Trophoblast cell (in vitro differentiated cells and primary cell): Measurements from ENCODE around the gene QPRT.
"Not testable (repeated sequence)": the region's sequence is repeated elsewhere in the genome, so short reads cannot be mapped to it uniquely, and the experiment has no call there.

Experiments
- DNase-seq, 2 donors: peaks; one replicate each; pipeline ENCODE4 v3.0.0-alpha.2; 2016
- H2AFZ ChIP-seq: 2 replicates; pipeline ENCODE4 v1.6.1; 2013; ENCODE audit warnings: low read length, moderate library complexity, mild to moderate bottlenecking; ENCODE audit not compliant: insufficient read depth, poor library complexity
- H2AK5ac ChIP-seq: 2 replicates; pipeline ENCODE4 v1.6.1; 2013; ENCODE audit warnings: mild to moderate bottlenecking, low read length
- H2BK120ac ChIP-seq: 2 replicates; pipeline ENCODE4 v1.6.1; 2013; ENCODE audit warnings: low read length, mild to moderate bottlenecking, moderate library complexity; ENCODE audit not compliant: insufficient read depth, poor library complexity
- H2BK12ac ChIP-seq: 2 replicates; pipeline ENCODE4 v1.6.1; 2013; ENCODE audit warnings: mild to moderate bottlenecking, low read length, moderate library complexity
- H2BK5ac ChIP-seq: 2 replicates; pipeline ENCODE4 v1.6.1; 2013; ENCODE audit warnings: low read length, low read depth, moderate library complexity, mild to moderate bottlenecking; ENCODE audit not compliant: poor library complexity
- H3K14ac ChIP-seq: 2 replicates; pipeline ENCODE4 v1.6.1; 2013; ENCODE audit warnings: mild to moderate bottlenecking, low read length
- H3K18ac ChIP-seq: 2 replicates; pipeline ENCODE4 v1.6.1; 2013; ENCODE audit warnings: mild to moderate bottlenecking, low read length
- H3K23ac ChIP-seq: 2 replicates; pipeline ENCODE4 v1.6.1; 2013; ENCODE audit warnings: low read length
- H3K27ac ChIP-seq: 2 replicates; pipeline ENCODE4 v1.5.1; 2013; ENCODE audit warnings: low read depth, mild to moderate bottlenecking, inconsistent platforms, low read length, moderate library complexity
- H3K27me3 ChIP-seq: 2 replicates; pipeline ENCODE4 v1.6.1; 2013; ENCODE audit warnings: inconsistent platforms, mild to moderate bottlenecking, low read length, moderate library complexity; ENCODE audit not compliant: insufficient read depth
- H3K36me3 ChIP-seq, 2 experiments: 1 replicate in 1 of 2; 2 replicates in 1 of 2; pipeline ENCODE4 v1.6.1; 2013; ENCODE audit warnings: low read length in 2 of 2, mild to moderate bottlenecking in 2 of 2, moderate library complexity in 1 of 2; ENCODE audit not compliant: insufficient read depth in 2 of 2, control insufficient read depth in 1 of 2
- H3K4ac ChIP-seq: 2 replicates; pipeline ENCODE4 v1.6.1; 2013; ENCODE audit warnings: low read depth, mild to moderate bottlenecking, low read length, moderate library complexity
- H3K4me1 ChIP-seq, 2 experiments: 1 replicate in 1 of 2; 2 replicates in 1 of 2; pipeline ENCODE4 v1.6.1; 2013; ENCODE audit warnings: low read length in 2 of 2, mild to moderate bottlenecking in 2 of 2, moderate library complexity in 1 of 2; ENCODE audit not compliant: insufficient read depth in 2 of 2, control insufficient read depth in 1 of 2
- H3K4me2 ChIP-seq: 2 replicates; pipeline ENCODE4 v1.6.1; 2013; ENCODE audit warnings: inconsistent platforms, mild to moderate bottlenecking, low read length, moderate library complexity
- H3K4me3 ChIP-seq: 2 replicates; pipeline ENCODE4 v1.5.1; 2013; ENCODE audit warnings: mild to moderate bottlenecking, low read depth, low read length, inconsistent platforms
- H3K79me1 ChIP-seq: one replicate; pipeline ENCODE4 v1.6.1; 2013; ENCODE audit warnings: low read length
- H3K79me2 ChIP-seq: 2 replicates; pipeline ENCODE4 v1.6.1; 2013; ENCODE audit warnings: low read length, mild to moderate bottlenecking; ENCODE audit not compliant: control insufficient read depth, insufficient read depth, poor library complexity
- H3K9ac ChIP-seq: 2 replicates; pipeline ENCODE4 v1.6.1; 2013; ENCODE audit warnings: mild to moderate bottlenecking, low read length
- H3K9me3 ChIP-seq: 2 replicates; pipeline ENCODE4 v1.6.1; 2013; ENCODE audit warnings: low read depth, mild to moderate bottlenecking, control low read depth, inconsistent platforms, low read length; ENCODE audit not compliant: insufficient read depth
- H4K12ac ChIP-seq: 2 replicates; pipeline ENCODE4 v1.6.1; 2013; ENCODE audit warnings: low read depth, mild to moderate bottlenecking, low read length, moderate library complexity
- H4K8ac ChIP-seq: 2 replicates; pipeline ENCODE4 v1.6.1; 2013; ENCODE audit warnings: low read depth, mild to moderate bottlenecking, low read length, moderate library complexity
- H4K91ac ChIP-seq: one replicate; pipeline ENCODE4 v1.6.1; 2013; ENCODE audit warnings: low read depth, mild to moderate bottlenecking, low read length, moderate library complexity
- WGBS: extraction: QIAGEN DNeasy Blood & Tissue Kit; methylation state at CpG from one replicate; pipeline ENCODE4 v1.1.7; 2013; ENCODE audit warnings: missing lambda C conversion rate; ENCODE audit not compliant: insufficient read length, insufficient coverage; ENCODE audit errors: extremely low coverage; 5-methylcytosine and 5-hydroxymethylcytosine counted together

Gene QPRT

GRCh38 chr16:29653890-29654289 is 25.1 kb upstream of the QPRT start:
- H3K4me2 ChIP-seq, H3K9me3 ChIP-seq, H4K12ac ChIP-seq, DNase-seq, H4K91ac ChIP-seq, H2AK5ac ChIP-seq, H3K4me3 ChIP-seq, H2BK120ac ChIP-seq, H3K79me1 ChIP-seq, H3K4ac ChIP-seq, H3K27me3 ChIP-seq, H3K23ac ChIP-seq, H3K9ac ChIP-seq, H2BK12ac ChIP-seq, H2BK5ac ChIP-seq, H3K14ac ChIP-seq, H3K36me3 ChIP-seq, H4K8ac ChIP-seq, H3K79me2 ChIP-seq, H3K18ac ChIP-seq, H2AFZ ChIP-seq, H3K27ac ChIP-seq: not testable (repeated sequence)
- no CpG with 5 or more reads among the region's 7 CpGs for WGBS
- H3K4me1 ChIP-seq = peaks cover 7 to 13% of the 10 kb centered on the region in 2 experiments

GRCh38 chr16:29656688-29657523 is 22.1 kb upstream of the QPRT start:
- Histone ChIP-seq H2BK5ac (no peak overlapping the region), H3K27ac (no peak overlapping the region), H3K23ac (no peak overlapping the region), H4K91ac (no peak overlapping the region), H3K18ac (no peak overlapping the region), H3K79me2 (no peaks in the 10 kb centered on the region), H4K8ac (no peak overlapping the region), H3K79me1 (peaks cover 2% of the 10 kb centered on the region), H3K4ac (no peak overlapping the region), H3K4me3 (no peak overlapping the region), H3K14ac (no peak overlapping the region), H3K9me3 (no peaks in the 10 kb centered on the region), H2BK120ac (no peak overlapping the region), H3K9ac (no peak overlapping the region), H3K4me2 (no peak overlapping the region), H3K27me3 (no peaks in the 10 kb centered on the region), H4K12ac (no peak overlapping the region), H2AFZ (no peak overlapping the region), H3K36me3 (no peaks in the 10 kb centered on the region), H2AK5ac (no peak overlapping the region), H3K4me1 (peaks cover 7 to 13% of the 10 kb centered on the region in 2 experiments), H2BK12ac (no peak overlapping the region)
- DNase-seq = no peak
- WGBS = no CpG with 5 or more reads among the region's 11 CpGs

GRCh38 chr16:29658705-29659104 is 20.3 kb upstream of the QPRT start:
- no peak overlapping the region for H2AK5ac ChIP-seq
- no peak overlapping the region for H3K9ac ChIP-seq
- no peak overlapping the region for H2AFZ ChIP-seq
- no peak overlapping the region for H3K4me2 ChIP-seq
- H2BK12ac ChIP-seq = no peak overlapping the region
- H2BK5ac ChIP-seq = no peak overlapping the region
- H4K91ac ChIP-seq = no peak overlapping the region
- no peak overlapping the region for H3K4me3 ChIP-seq
- no peak overlapping the region for H3K14ac ChIP-seq
- peaks cover 7 to 10% of the 10 kb centered on the region in 2 experiments for H3K4me1 ChIP-seq
- H3K18ac ChIP-seq = no peak overlapping the region
- no peaks in the 10 kb centered on the region for H3K36me3 ChIP-seq
- no peak overlapping the region for H3K23ac ChIP-seq
- H3K9me3 ChIP-seq = no peaks in the 10 kb centered on the region
- DNase-seq = no peak
- H2BK120ac ChIP-seq = no peak overlapping the region
- H3K79me2 ChIP-seq = no peaks in the 10 kb centered on the region
- H3K4ac ChIP-seq = no peak overlapping the region
- H4K12ac ChIP-seq = no peak overlapping the region
- H3K79me1 ChIP-seq = peaks cover 2% of the 10 kb centered on the region
- H3K27ac ChIP-seq = no peak overlapping the region
- no CpG with 5 or more reads among the region's 6 CpGs for WGBS
- H4K8ac ChIP-seq = no peak overlapping the region
- H3K27me3 ChIP-seq = no peaks in the 10 kb centered on the region

GRCh38 chr16:29662000-29662728 is 16.8 kb upstream of the QPRT start:
- H2AFZ ChIP-seq = no peak overlapping the region
- WGBS = no CpG with 5 or more reads among the region's 17 CpGs

More at GRCh38 chr16:29662000-29662728, 16.8 kb upstream of the QPRT start:
- no peak overlapping the region for H4K8ac ChIP-seq
- H4K91ac ChIP-seq = no peak overlapping the region
- no peak overlapping the region for H2AK5ac ChIP-seq
- H3K4me2 ChIP-seq = no peak overlapping the region
- peaks cover 16% of the 10 kb centered on the region for H3K79me1 ChIP-seq
- no peak overlapping the region for H2BK5ac ChIP-seq
- no peak overlapping the region for H3K4me3 ChIP-seq
- peaks cover 12 to 15% of the 10 kb centered on the region in 2 experiments for H3K4me1 ChIP-seq
- H3K27ac ChIP-seq = no peak overlapping the region
- H4K12ac ChIP-seq = no peak overlapping the region
- H3K27me3 ChIP-seq = no peaks in the 10 kb centered on the region
- no peak overlapping the region for H3K23ac ChIP-seq
- no peak for DNase-seq
- H2BK120ac ChIP-seq = no peak overlapping the region
- no peaks in the 10 kb centered on the region for H3K9me3 ChIP-seq
- H3K79me2 ChIP-seq = no peaks in the 10 kb centered on the region
- no peak overlapping the region for H2BK12ac ChIP-seq
- no peaks in the 10 kb centered on the region for H3K36me3 ChIP-seq
- H3K9ac ChIP-seq = no peak overlapping the region
- H3K14ac ChIP-seq = no peak overlapping the region
- no peak overlapping the region for H3K18ac ChIP-seq
- H3K4ac ChIP-seq = no peak overlapping the region
